ENCODE measurements around the gene ABCE1. TPM values are rescaled to one million over a fixed set of nuclear protein-coding genes. Genes with fewer than 3 reads are reported as not detected.

ABCE1 gene
- total and polyA plus RNA-seq, 2 of the 8 experiments (the other 6 are each of a cell fraction or from before 2014, with no cell fraction given), result 43.7 to 126 TPM

GRCh38 chr4:145161549-145161948, 63.4 kb downstream of the ABCE1 start:
- ChIA-PET CTCF (ENCODE audit: partially characterized antibody) (interaction anchor here (0.6 to 2.4 kb wide), 5 partner anchors 8 to 1618 kb away, joined by 3 to 5 read pairs (median 3); no protein-coding TSS in a partner anchor), POLR2A (ENCODE audit: partially characterized antibody) (no interaction called here)
- no peak overlapping the region for H3K4ac ChIP-seq (replicated peaks; ENCODE audit: insufficient read length, low read depth, low read length)
- H2BK120ac ChIP-seq (replicated peaks; ENCODE audit: low read depth, low read length), result no peak overlapping the region
- DNase-seq (ENCODE audit: low read depth in 1 of 2, low spot score in 2 of 2) (no peak), FAIRE-seq (no peak)
- H4K8ac ChIP-seq (ENCODE audit: extremely low read depth, insufficient read depth, low read length), result no peak overlapping the region
- H2BK15ac ChIP-seq (ENCODE audit: low read length), result no peak overlapping the region
- no peak overlapping the region for H2BK5ac ChIP-seq (ENCODE audit: low read depth, low read length)
- no peak overlapping the region for H2AK5ac ChIP-seq (ENCODE audit: low read depth, low read length)
- no peak overlapping the region for H3K4me2 ChIP-seq (ENCODE audit: insufficient read depth in 1 of 2, low read depth in 2 of 2, low read length in 2 of 2)
- H4K5ac ChIP-seq (ENCODE audit: insufficient read length, low read depth, low read length), result no peak overlapping the region
- WGBS, 2 experiments (ENCODE audit: extremely low coverage in 1 of 2, insufficient coverage in 1 of 2, insufficient read length in 1 of 2, insufficient replicate concordance in 2 of 2, low coverage in 1 of 2, low lambda C conversion rate in 2 of 2, missing lambda C conversion rate in 1 of 2), result 43% methylated on average over 2 of the region's 2 CpGs; no CpG with 5 or more reads in 1 of the 2 experiments
- no peak overlapping the region for H3K4me3 ChIP-seq (ENCODE audit: extremely low read depth in 1 of 4, insufficient read depth in 2 of 4, low read depth in 3 of 4, low read length in 4 of 4)
- no peaks in the 10 kb centered on the region for H3K23me2 ChIP-seq (ENCODE audit: low read depth, low read length)
- H4K20me1 ChIP-seq (replicated peaks in 1 of 2; ENCODE audit: control insufficient read depth in 1 of 2, insufficient read depth in 2 of 2, low read length in 2 of 2), result no peaks in the 10 kb centered on the region
- no peak overlapping the region for H4K91ac ChIP-seq (replicated peaks; ENCODE audit: insufficient read length, low read length)
- no peak overlapping the region for H3K18ac ChIP-seq (ENCODE audit: extremely low read depth, low read length)
- H2BK12ac ChIP-seq (ENCODE audit: low read depth, low read length), result no peak overlapping the region
- no peaks in the 10 kb centered on the region for H3K9me3 ChIP-seq (ENCODE audit: insufficient read depth in 2 of 2, low read depth in 1 of 2, low read length in 1 of 2)
- H3K14ac ChIP-seq (ENCODE audit: insufficient read length), result no peak overlapping the region
- H3K9ac ChIP-seq (replicated peaks in 1 of 4; ENCODE audit: extremely low read depth in 1 of 4, low read depth in 3 of 4, low read length in 3 of 4), result no peak overlapping the region
- no peaks in the 10 kb centered on the region for H3K27me3 ChIP-seq (replicated peaks in 1 of 4; ENCODE audit: control insufficient read depth in 3 of 4, extremely low read depth in 1 of 4, insufficient read depth in 3 of 4, low read length in 3 of 4)
- H3K23ac ChIP-seq (ENCODE audit: insufficient read length), result no peak overlapping the region
- no peaks in the 10 kb centered on the region; the same call in 1 of the 2 replicates for H3K79me1 ChIP-seq (ENCODE audit: low read depth, low read length)
- H2BK20ac ChIP-seq (ENCODE audit: low read length), result no peak overlapping the region
- H3K27ac ChIP-seq (ENCODE audit: low read depth, low read length), result no peak overlapping the region
- no peaks in the 10 kb centered on the region for H3K4me1 ChIP-seq (replicated peaks in 1 of 4; ENCODE audit: control insufficient read depth in 3 of 4, insufficient read depth in 4 of 4, low read length in 3 of 4)
- H2AFZ ChIP-seq (ENCODE audit: low read length), result no peak overlapping the region
- H3K36me3 ChIP-seq (ENCODE audit: control insufficient read depth in 2 of 4, insufficient read depth in 4 of 4, low read length in 3 of 4), result peaks cover 0 to 49% (median 17%) of the 10 kb centered on the region in 4 experiments; a peak in 6 of 8 replicates
- no peak overlapping the region for H3K56ac ChIP-seq (replicated peaks; ENCODE audit: insufficient read length, low read depth, low read length)
- H3K79me2 ChIP-seq (ENCODE audit: control insufficient read depth in 1 of 2, insufficient read depth in 2 of 2, low read length in 2 of 2), result peaks cover 0 to 4% of the 10 kb centered on the region in 2 experiments; a peak in 2 of 4 replicates
- TF ChIP-seq BACH1 (IDR thresholded peaks at IDR 0.05; ENCODE audit: low read length) (no peak), TEAD4 (IDR thresholded peaks at IDR 0.05; ENCODE audit: low read depth, low read length) (no peak), EP300 (IDR thresholded peaks at IDR 0.05; ENCODE audit: borderline replicate concordance in 1 of 2, low read depth in 2 of 2, low read length in 2 of 2) (no peak), BCL11A (IDR thresholded peaks at IDR 0.05; ENCODE audit: low read depth in 2 of 2, low read length in 2 of 2) (no peak), HDAC2 (IDR thresholded peaks at IDR 0.05; ENCODE audit: borderline replicate concordance in 1 of 2, low read depth in 2 of 2, low read length in 2 of 2) (no peak), POU5F1 (IDR thresholded peaks at IDR 0.05; ENCODE audit: low read depth, low read length) (no peak), TAF7 (optimal IDR thresholded peaks at IDR 0.05; ENCODE audit: borderline replicate concordance, low read depth, low read length) (no peak), CBX8 (IDR thresholded peaks at IDR 0.05; ENCODE audit: borderline replicate concordance, low read depth, low read length) (no peak), MAFK (IDR thresholded peaks at IDR 0.05; ENCODE audit: low read depth, low read length) (no peak), RBBP5 (IDR thresholded peaks at IDR 0.05; ENCODE audit: borderline replicate concordance, low read depth, low read length) (no peak), CHD2 (IDR thresholded peaks at IDR 0.05; ENCODE audit: low read length) (no peak)
